NCI-H345 (cell line): ENCODE results near the gene CDKAL1.

Source experiments
- DNase-seq: peaks from one replicate; lab custom pipeline; 2025; lab: John Stamatoyannopoulos, UW

The CDKAL1 gene

DNA sequence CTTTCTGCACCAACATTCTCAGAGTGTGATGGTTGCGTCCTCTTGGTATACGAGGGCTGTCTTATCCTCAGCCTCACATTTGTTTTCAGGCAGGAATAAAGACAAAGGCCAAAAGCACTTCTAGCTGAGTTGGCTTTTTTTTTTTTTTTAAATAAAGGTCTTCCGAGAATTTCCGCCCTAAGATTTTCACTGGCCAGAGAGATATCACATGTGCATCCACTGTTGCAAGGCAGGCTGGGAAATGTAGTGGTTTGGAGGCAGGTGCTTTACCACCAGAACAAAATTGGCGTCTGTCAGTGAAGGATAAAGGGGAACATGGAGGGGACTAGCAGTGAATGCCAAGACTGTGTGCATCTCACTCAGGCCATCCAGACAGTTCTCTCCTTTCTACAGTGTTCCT lies 724.4 kb downstream of the CDKAL1 start:
- no peak for DNase-seq

DNA sequence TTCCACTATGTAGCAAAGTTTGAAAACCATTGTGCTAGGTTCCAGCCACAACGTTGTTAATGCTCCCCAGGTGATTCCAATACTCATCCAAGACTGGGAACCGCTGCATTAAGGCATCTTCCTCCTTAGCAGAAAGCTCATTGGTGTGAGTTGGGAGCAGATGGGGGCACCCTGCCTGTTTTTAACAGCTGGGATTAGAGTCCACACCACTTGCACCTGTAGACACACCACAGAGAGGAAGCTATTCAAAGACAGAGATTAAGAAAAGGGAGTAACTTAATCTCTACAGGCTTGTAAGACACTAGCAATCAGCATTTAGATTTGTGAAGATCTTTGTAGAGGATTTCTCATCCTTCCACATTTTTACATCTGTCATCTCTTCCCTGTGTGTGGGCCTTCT lies 725.4 kb downstream of the CDKAL1 start:
- DNase-seq = no peak

GRCh38 chr6:21262504-21262903 lies 728.2 kb downstream of the CDKAL1 start:
- no peak for DNase-seq

GRCh38 chr6:21263531-21264287 lies 729.5 kb downstream of the CDKAL1 start:
- DNase-seq = no peak

DNA sequence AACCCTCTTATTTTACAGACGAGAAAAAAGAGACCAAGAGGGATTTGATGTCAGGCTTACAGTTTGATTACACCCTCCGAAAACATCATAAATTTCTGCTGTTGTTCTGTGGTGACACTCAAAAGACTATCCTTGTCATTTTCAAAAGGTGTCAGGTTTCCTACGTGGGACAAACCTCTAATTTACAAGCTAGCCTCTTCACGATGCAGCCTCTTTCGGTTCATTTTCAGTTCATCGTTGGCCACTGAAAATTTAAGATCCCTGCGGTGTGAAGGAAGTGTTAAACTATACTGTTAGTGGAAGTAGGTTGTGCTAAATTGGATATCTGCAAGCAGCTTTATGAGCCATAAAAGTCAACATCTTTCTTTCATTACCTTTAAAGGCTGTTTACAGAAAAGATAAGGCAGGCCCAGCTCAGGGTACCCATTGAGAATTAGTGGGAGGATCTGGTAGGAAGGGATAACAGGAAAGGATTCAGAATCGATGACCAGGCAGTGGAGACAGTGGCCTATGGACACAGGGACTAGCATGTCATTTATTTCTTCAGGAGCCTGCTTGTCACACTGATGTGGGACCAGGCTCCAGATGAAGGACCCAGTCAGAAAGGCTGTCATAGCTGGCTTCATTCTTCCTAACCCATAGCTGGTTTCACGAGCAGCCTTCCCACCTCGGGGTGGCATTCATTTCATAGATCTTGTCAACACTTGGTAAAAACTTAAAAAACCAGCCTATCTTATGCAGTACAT lies 730.2 kb downstream of the CDKAL1 start:
- DNase-seq = peak; percentile 76

DNA sequence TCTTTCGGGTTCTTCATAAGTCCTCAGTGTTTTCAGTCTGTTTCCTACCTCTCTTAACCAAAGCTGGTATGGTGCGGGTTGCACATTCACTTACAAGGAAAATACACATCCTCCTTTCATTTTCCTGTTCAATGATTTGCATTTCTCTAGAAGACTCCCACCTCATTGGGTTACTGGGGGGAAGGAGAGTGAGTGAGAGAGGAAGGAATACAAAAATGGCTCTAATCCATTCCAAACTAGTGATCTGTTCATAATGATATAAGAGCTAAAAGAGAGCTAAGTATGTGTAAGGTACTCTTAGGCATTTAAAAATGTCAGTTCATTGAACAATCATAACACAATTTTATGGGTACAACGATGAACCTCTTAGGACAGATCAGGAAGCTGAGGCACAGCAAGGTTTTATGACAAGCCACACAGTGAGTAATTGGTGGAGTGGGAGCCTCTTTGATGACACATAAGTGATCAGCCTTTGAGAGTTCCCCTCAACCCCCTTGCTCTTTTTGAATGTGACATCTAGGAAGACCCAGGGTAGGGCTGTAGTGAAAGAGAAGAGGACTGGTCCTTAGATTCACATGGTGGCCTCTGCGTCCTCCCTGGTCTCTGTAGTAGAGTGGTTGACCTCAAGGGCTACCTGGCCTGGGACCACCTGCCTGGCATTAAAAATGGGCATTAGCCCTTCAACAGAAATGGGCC lies 730.9 kb downstream of the CDKAL1 start:
- no peak for DNase-seq

GRCh38 chr6:21265730-21266044 lies 731.4 kb downstream of the CDKAL1 start:
- no peak for DNase-seq

DNA sequence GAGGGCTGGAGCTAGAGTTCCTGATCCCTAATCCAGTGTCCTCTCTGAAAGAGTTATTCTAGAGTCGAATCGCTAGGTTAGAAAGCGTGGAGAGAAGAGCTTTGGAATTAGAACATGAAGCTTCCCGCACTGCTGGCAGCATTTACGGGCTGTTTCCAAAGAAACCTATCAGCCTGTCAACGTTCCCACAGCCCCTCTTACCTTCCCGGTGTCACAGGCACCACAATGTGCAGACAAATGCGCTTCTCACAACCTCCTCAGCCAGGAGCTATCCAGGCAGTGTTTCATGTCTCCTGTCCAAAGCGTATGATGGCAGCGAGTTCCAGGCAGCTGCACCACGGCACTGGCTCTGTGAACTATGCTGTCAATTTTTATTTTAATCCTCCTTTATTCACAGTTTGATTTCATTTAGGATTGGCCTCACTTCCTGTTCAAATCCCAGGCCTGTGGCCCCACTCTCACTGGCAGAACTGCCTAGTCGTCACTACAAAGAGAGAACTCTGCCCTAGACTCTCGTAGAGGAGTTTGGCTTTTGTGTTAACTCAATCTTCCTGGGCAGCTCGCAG lies 736.5 kb downstream of the CDKAL1 start:
- no peak for DNase-seq

DNA sequence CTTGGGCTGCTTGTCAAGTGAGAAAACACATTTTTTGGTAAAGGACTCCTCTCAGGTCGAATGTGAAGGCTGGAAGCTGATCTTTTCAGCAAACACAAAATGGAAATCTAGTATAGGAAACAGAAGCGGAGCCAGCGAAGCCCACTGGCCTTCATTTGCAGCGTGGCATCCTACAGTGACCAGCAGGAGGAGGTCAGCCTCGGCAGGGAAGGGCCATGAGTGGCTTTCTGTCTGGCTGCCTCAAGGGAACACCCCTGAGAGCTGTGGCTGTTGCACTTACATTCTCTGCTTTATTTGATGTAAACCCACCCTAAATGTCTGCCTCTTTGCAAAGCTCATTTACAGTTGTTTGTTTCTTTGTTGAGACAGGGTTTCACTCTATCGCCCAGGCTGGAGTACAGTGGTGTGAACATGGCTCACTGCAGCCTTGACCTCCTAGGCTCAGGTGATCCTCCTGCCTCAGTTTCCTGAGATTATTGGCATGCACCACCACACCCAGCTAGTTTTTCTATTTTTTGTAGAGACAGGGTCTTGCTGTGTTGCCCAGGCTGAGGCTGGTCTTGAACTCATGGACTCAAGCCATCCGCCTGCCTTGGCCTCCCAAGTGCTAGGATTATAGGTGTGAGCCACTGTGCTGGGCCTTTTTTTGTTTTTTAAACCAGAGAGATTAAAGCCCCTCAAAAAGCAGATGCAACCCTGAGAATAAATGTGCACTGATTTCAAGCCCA lies 737.3 kb downstream of the CDKAL1 start:
- no peak for DNase-seq

DNA sequence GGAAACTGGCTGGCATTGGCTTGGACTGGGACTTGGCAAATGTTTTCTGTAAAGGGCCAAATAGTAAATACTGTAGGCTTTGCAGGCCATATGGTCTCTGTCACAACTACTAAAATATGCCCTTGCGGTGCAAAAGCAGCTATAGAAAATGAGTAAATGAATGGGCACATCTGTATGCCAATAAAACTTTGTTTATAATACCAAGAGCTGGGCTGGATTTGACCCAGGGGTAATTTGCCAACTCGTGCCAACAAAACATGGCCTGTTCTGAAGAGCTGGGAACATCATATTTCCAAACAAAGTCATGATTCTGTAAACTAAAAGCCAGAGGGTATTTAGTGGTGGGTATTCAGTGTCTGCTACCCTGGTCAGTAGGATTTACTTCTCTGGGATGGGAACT lies 739.2 kb downstream of the CDKAL1 start:
- DNase-seq = no peak

DNA sequence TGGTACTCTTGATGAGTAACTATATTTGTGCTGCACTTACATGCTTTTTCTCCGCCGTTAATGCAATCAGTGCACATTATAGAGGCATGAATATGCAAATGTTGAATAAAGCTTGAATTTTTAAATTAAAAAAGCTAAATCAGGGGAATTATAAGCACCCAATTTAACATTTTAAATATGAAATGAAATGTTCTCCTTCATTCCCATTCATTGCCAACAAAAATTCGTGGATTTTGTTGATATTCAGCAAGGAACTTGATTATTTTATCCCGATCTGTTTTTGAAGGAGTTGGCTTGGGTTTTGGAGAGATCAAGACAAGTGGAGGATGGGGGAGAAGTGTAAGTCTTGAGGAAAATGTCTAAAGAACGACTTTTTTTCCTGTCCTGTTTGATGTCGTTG lies 740.6 kb downstream of the CDKAL1 start:
- DNase-seq = no peak

DNA sequence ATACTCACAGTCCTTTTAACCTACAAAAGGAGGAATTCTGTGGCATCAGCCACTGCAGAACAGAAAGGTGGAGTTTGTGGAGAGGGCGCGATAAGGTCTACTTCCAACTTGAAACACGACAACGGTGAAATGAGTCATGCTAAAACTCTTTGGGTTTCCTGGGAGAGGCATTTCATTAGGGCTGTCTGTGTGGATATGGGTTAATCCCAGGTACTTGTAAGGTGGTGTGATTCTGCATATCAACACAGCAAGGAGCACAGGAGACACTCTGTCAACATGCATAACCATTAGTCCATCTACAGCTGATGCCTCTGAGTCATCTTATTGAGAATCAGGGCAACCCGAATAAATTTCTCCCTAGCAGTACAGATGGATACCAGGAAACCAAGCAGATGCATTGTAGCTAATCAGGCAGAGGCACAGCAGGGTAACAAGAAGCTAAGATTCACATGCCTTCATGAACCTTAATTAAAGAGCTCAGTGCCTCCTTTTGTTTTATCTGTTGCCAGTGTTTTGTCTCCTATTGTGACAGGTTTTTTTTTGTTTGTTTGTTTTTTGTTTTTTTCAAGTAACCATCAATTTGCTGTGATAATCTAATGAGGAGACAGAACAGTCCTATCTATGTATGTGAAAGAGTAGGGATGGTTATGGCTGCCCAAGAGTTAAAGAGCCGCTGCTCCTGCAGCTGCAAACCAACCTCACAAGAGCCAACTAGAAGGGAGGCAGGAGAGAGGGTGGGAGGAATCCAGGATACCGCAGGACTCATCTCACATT lies 743.5 kb downstream of the CDKAL1 start:
- no peak for DNase-seq

- no peak for DNase-seq
Observed at GRCh38 chr6:21278375-21278745, 744.1 kb downstream of the CDKAL1 start.

DNA sequence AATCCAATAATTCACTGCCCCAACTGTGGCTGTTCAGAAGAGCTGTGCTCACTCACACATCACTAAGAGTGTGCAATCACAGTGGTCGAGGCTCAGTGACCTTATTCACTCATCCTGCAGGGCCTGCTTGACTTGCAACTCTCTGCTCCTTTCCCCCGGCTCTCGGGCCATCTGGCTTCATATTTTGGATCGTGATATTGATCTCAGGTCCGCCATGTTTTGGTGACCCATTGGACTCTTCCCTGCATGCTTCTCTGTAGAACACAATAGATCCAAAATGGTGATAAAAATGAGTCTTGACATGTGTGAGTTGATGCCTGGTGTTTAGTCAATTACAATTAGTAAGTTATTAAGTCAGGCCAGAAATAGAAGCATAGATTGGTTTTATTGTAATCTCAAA lies 745.4 kb downstream of the CDKAL1 start:
- no peak for DNase-seq

DNA sequence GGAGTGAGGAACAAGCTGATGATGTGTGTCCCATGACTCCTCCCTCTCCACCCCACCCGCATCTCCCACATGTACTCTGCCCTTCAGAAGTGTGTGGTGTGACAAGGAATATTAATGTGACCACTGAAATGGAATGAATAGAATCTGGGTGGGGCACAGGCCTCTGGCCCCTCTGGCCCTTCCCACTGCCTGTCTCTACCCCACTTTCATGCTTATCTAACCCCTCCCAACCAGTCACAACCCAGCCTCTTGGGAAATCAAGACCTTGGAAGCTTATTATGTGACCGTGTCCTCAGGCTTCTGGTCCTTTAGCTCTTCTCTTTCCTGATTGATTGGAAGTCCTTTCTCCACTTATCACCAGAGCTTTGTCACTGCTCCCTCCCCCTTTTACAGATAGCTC lies 747.1 kb downstream of the CDKAL1 start:
- DNase-seq = no peak
